Stimulated activated CD4-positive, alpha-beta T cell treated with anti-CD3 and anti-CD28 coated beads, TNF-alpha, amount 100 ng/mL, for 48 hours (primary cell): Measurements from ENCODE around the gene CCSER2.
"Not testable (repeated sequence)": the region's sequence is repeated elsewhere in the genome, so short reads cannot be mapped to it uniquely, and the experiment has no call there.

Experiments
- DNase-seq, 3 donors: peaks; one replicate each; pipeline ENCODE4 v3.0.0-alpha.2; 2020; ENCODE audit warnings: low read depth in 3 of 3

CCSER2 gene

DNA sequence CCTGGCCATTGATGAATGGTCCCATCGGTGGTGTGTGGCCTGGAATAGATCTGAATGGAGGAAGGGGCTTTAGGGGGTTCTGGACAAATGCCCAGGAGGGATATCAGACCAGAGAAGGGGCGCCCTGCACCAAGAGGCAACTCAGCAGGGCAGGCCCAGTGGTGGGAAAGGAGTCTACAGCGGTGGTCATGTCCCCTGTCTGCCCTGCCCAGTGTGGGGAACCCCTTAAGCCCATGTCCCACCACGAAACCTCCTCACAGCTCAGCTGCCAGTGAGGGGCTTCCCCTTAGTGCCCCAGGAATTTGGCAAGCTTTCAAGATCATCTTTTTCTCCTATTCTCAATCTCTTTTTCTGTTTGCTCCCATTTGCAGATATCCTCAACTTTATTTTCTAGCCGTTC, 14.1 kb upstream of the CCSER2 start:
- DNase-seq: no peak

GRCh38 chr10:84317174-84317573, 11.2 kb upstream of the CCSER2 start:
- no peak for DNase-seq

GRCh38 chr10:84321902-84322301, 6.5 kb upstream of the CCSER2 start:
- no peak for DNase-seq

DNA sequence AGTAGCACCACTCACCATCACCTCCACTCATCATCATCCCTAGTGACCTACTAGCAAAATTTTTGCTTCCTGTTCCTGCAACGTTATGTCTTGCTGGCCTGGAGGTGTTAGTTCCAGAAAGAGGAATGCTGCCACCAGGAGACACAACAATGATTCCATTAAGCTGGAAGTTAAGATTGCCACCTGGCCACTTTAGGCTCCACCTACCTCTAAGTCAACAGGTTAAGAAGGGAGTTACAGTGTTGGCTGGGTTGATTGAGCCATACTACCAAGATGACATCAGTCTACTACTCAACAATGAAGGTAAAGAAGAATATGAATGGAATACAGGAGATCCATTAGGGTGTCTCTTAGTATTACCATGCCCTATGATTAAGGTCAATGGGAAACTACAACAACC, 4.8 kb upstream of the CCSER2 start:
- not testable (repeated sequence) for DNase-seq

DNA sequence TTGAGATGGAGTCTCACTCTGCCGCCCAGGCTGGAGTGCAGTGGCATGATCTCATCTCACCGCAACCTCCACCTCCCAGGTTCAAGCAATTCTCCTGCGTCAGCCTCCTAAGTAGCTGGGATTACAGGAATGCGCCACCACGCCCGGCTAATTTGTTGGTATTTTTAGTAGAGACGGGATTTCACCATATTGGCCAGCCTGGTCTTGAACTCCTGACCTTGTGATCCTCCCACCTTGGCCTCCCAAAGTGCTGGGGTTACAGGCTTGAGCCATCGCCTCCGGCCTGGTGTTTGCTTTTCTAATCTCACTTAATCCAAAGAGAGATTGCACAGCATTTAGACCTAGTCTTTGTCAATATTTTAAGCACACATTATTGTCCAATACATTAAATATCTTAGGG, 1.4 kb upstream of the CCSER2 start:
- DNase-seq: not testable (repeated sequence)

GRCh38 chr10:84329196-84329611, 815 bp downstream of the CCSER2 start:
- DNase-seq: peak; percentile 47 to 67 (median 47)

DNA sequence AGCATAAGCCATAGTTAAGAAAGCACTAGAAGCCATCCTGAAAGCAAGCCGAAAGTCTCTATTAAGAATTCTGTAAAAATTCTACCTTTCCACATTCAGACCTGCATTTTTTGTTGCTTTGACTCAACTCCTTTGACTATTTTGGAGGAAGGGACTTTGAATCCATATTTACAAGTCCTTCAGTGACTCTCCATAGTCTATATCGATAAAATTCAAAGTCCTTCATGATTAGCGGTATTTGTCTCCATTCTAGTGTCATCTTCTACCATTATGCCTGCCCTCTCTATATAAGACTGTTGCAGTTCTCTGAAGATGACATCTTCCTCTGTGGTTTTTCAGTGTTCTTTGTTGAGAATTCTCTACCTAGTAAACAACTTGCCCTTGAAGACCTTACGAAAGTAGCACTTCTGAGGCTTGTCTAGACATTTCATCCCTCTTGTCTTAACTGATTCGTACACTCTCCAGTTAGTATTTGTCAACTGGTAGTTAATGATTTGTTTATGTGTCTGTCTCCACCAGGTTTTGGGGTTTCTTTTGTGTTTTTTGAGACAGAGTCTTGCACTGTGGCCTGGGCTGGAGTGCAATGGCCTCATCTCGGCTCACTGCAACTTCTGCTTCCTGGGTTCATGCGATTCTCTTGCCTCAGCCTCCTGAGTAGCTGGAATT, 1.7 kb downstream of the CCSER2 start:
- no peak for DNase-seq

DNA sequence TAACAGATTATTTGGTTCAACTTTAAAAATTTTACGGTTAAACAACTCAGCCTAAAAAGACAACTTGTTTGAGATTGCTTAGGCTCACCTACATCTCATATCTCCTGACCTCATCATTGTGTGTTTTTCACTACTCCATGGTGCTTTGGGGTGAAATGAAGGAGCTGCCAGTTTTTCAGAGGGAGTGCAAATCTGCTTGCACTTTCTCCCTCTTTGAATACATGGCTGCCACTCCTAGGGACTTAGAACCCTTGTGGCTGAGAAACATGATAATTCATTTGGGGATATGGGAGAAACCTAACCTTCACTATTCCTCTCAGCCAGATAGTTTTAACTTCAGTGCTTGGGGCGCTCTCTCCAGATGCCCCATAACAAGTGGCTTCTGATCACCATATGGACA, 2.7 kb downstream of the CCSER2 start:
- DNase-seq: no peak

GRCh38 chr10:84333864-84334451, 5.6 kb downstream of the CCSER2 start:
- peak; percentile 32 to 54 (median 38) for DNase-seq

DNA sequence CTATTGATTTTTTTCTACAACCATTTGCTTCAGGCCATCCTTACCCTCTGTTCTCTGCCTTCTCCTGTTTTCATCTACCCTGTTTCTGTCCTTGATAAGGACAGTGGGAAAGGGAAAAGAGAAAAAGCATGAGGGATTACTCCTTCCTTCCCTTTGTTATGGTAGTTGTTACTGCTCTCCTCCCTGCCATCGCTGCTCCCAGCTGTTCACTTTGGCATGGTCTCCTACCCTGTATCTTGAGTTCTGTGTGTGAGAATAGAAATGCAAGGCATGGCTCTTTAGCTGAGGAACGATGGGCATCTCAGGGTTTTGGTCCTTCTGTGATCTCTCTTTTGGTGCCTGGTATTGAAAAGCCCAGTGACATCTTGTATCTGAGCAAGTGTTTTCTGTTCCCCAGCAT, 6.4 kb downstream of the CCSER2 start:
- no peak for DNase-seq

DNA sequence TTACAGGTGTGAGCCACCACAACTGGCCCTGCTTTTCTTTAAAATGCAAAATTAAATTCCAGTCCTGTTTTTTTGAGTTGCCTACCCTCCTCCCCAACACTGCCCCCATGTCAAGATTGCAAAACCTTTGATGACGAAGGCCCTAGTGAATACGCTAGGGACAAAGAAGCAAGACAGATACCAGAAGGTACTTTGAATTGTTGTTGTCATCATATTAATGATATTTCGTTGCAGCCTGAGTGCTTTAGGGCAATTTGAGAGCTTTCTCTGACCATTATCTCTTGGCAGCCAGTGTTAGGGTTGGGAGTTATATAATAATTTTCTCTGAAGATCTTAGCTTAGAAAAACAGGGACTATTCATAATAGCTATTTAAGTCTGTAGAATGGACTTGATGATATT, 7.1 kb downstream of the CCSER2 start:
- no peak for DNase-seq

DNA sequence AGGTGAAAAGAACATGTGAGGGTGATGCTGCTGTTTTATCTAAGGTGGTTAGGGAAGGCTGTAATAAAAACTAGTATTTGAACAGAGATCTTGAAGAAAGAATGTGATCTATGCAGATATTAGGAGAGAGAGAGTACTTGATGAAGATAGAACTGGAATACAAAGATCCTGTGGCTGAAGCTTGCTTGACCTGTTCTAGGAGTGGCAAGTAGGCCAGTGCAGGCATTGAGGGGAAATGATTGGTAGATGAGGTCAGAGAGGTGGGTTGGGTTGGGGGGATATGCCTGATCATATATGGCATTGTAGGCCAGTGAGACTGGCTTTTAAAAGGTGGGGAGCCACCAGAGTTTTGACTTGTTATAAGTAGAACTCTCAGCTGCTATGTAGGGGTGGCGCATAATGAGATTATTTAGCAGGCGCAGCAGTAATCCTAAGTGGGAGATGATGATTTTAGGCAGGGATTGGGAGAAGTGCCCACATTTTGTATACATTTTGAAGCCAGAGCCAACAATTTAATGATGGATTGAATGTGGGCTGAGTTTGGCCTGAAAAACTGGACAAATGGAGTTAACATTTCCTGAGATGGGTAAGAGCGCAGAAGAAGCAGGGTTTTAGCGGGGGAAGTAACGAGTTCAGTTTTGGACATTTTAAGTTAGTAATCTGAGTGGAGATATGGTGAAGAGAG, 8.2 kb downstream of the CCSER2 start:
- no peak for DNase-seq

DNA sequence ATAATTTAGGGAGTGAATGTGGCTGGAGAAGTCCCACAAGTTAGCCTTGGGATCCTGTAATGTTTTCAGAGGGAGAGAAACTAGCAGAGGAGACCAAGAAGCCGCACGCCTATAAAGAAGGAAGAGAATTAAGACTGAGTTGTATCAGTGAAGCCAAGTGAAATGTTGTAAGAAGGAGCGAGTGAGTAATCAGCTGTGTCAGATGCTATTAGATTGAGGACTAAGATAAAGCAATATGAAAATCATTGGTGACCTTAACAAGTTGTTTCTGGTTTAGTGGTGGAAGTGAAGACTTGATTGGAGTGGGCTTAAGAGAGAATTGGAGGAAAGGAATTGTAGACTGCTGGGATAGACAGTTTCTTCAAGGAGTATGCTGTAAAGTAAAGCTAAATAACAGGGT, 8.8 kb downstream of the CCSER2 start:
- no peak for DNase-seq

- DNase-seq: no peak
Observed at GRCh38 chr10:84339025-84339424, 10.6 kb downstream of the CCSER2 start.

DNA sequence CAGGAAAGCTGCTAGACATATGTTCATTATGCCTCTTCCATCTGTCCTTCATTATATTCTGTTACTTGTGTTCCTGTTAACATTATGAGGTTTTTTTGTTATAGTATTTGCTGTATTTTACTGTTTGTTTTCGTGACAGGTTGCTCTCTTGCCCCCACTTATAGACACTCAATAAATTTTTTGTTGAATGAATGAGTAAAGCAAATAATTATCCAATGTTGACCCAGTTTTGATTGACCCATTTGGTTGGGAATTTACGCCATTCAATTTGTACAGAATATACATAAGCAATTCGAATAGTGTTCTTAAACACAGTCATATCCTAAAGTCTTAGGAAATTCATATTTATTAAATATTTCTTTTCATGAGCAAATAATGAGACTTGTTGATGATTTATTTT, 11.8 kb downstream of the CCSER2 start:
- no peak for DNase-seq

DNA sequence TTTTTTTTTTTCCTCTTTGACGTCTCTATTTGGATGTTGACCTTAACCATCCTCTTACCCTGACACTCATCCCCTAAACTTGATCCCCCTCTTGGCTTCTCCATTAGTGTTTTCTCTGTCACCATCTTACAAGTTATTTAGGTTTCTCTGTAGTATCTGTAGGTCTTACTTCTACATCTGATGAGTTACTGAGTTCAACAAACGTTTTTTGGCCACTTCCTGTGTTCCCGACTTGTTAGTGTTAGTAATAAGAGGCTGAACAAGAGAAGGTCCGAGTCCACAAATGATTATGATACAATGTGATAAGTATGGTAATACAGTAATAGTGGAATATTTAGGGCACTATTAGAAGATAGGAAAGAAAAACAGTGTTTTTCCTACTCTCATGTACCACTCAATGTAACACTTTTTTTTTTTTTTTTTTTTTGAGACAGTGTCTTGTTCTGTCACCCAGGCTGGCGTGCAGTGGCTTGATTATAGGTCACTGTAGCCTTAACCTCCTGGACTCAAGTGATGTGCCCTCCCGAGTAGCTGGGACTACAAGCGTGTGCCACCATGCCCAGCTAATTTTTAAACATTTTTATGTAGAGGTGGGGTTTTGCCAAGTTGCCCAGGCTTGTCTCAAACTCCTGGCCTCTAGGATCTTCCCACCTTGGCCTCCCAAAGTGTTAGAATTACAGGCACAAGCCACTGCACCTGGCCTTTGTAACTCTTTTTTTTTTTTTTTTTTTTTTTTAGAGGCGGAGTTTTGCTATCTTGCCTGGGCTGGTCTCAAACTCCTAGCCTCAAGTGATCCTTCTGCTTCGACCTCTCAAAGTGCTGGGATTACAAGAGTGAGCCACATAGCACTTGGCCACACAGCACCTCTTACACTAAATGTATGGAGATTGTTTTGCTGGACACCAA, 12.5 kb downstream of the CCSER2 start:
- DNase-seq: no peak

GRCh38 chr10:84341538-84341856, 13.1 kb downstream of the CCSER2 start:
- no peak for DNase-seq

- no peak for DNase-seq
Observed at GRCh38 chr10:84341983-84342382, 13.6 kb downstream of the CCSER2 start.

DNA sequence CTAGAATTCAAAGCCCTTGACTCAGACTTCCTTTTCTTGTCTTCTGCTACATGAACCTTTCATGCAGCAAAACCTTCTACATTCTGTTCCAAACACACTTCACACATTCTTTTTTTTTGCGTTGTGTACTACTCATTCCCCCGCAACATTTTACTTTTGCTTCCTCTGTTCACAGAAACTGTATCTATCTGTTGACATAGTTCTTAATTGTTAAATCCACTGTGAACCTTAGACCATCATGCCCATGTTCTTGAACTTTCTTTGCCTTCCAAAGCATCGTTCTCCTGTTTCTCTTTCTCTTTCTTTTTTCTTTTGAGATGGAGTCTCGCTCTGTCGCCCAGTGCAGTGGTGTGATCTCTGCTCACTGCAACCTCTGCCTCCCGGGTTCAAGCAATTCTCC, 14.2 kb downstream of the CCSER2 start:
- no peak for DNase-seq

DNA sequence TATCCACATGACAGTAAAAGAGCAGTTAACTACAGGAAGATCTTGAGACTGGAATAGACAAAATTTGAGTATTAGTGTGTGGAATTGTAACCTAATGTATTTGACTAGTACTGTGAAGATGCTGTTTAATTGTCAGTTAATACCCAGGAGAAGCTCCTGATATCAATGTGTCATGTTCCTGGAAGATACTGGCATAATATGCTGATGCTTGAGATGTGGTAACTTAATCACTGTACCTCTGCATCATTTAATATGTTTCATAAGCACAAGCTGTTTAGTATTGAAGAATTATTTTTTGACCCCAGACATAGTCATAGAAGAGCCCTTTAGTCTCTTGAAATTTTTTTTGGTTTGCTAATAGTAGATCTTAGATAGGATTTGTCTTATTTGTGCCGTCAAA, 15.4 kb downstream of the CCSER2 start:
- DNase-seq: no peak

DNA sequence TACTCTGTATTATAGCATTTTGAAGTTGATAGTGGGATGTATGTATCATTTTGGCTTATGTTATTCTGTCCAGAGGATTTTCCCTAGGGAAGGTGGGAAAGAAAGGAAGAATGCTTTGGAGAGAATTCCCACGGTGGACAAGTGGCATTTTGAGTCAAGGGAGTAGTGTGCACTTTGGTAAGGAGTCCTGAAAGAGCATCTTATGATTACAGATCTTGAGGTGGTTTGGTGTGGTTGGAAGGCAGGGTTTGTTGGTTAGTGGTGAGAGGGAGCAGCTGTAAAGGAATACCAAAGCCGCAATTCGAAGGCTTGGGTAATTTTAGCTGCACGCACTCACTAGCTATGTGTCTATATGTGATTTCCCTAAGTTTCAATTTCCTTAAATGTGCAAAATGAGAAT, 16.1 kb downstream of the CCSER2 start:
- no peak for DNase-seq

GRCh38 chr10:84347575-84348002, 19.2 kb downstream of the CCSER2 start:
- not testable (repeated sequence) for DNase-seq
